ENCODE results near the gene MAPKAPK3. TPM values are rescaled to one million over a fixed set of nuclear protein-coding genes. Genes with fewer than 3 reads are reported as not detected.

The MAPKAPK3 gene
- total and polyA plus RNA-seq, 2 of the 8 experiments (the other 6 are each of a cell fraction or from before 2014, with no cell fraction given): 65.4 to 99.8 TPM

- Histone ChIP-seq H3K27me3 (replicated peaks in 1 of 4; ENCODE audit: control insufficient read depth in 3 of 4, extremely low read depth in 1 of 4, insufficient read depth in 3 of 4, low read length in 3 of 4) (peaks cover 8 to 23% (median 18%) of the 10 kb centered on the region in 4 experiments; a peak in 6 of 7 replicates), H2BK12ac (ENCODE audit: low read depth, low read length) (no peak overlapping the region), H3K56ac (replicated peaks; ENCODE audit: insufficient read length, low read depth, low read length) (no peak overlapping the region), H2AK5ac (ENCODE audit: low read depth, low read length) (no peak overlapping the region), H3K23me2 (ENCODE audit: low read depth, low read length) (peaks cover 4% of the 10 kb centered on the region; the same call in 1 of the 2 replicates), H3K4me3 (ENCODE audit: extremely low read depth in 1 of 4, insufficient read depth in 2 of 4, low read depth in 3 of 4, low read length in 4 of 4) (no peak overlapping the region), H3K4me2 (ENCODE audit: insufficient read depth in 1 of 2, low read depth in 2 of 2, low read length in 2 of 2) (no peak overlapping the region), H3K36me3 (ENCODE audit: control insufficient read depth in 2 of 4, insufficient read depth in 4 of 4, low read length in 3 of 4) (no peaks in the 10 kb centered on the region), H3K4ac (replicated peaks; ENCODE audit: insufficient read length, low read depth, low read length) (no peak overlapping the region), H4K5ac (ENCODE audit: insufficient read length, low read depth, low read length) (no peak overlapping the region), H3K14ac (ENCODE audit: insufficient read length) (no peak overlapping the region), H4K8ac (ENCODE audit: extremely low read depth, insufficient read depth, low read length) (peak overlapping the region; percentile 41; the same call in 1 of the 2 replicates), H3K23ac (ENCODE audit: insufficient read length) (no peak overlapping the region), H2AFZ (ENCODE audit: low read length) (no peak overlapping the region), H3K9me3 (ENCODE audit: insufficient read depth in 2 of 2, low read depth in 1 of 2, low read length in 1 of 2) (no peaks in the 10 kb centered on the region), H3K9ac (replicated peaks in 1 of 4; ENCODE audit: extremely low read depth in 1 of 4, low read depth in 3 of 4, low read length in 3 of 4) (no peak overlapping the region), H2BK120ac (replicated peaks; ENCODE audit: low read depth, low read length) (no peak overlapping the region), H2BK20ac (ENCODE audit: low read length) (no peak overlapping the region), H3K79me1 (ENCODE audit: low read depth, low read length) (no peaks in the 10 kb centered on the region), H3K27ac (ENCODE audit: low read depth, low read length) (no peak overlapping the region), H3K4me1 (replicated peaks in 1 of 4; ENCODE audit: control insufficient read depth in 3 of 4, insufficient read depth in 4 of 4, low read length in 3 of 4) (peaks cover 0 to 9% (median 4%) of the 10 kb centered on the region in 4 experiments; a peak in 5 of 7 replicates), H3K79me2 (ENCODE audit: control insufficient read depth in 1 of 2, insufficient read depth in 2 of 2, low read length in 2 of 2) (no peaks in the 10 kb centered on the region), H2BK5ac (ENCODE audit: low read depth, low read length) (no peak overlapping the region), H3K18ac (ENCODE audit: extremely low read depth, low read length) (no peak overlapping the region), H4K91ac (replicated peaks; ENCODE audit: insufficient read length, low read length) (no peak overlapping the region), H4K20me1 (replicated peaks in 1 of 2; ENCODE audit: control insufficient read depth in 1 of 2, insufficient read depth in 2 of 2, low read length in 2 of 2) (peaks cover 0 to 11% of the 10 kb centered on the region in 2 experiments), H2BK15ac (ENCODE audit: low read length) (no peak overlapping the region)
- CTCF ChIA-PET (ENCODE audit: partially characterized antibody): interaction anchor here (0.6 to 50.4 kb wide), 5 partner anchors 17 to 782 kb away, joined by 3 to 1262 read pairs (median 233); partner anchors contain the start of genes C3orf18, DOCK3 and HEMK1
- FAIRE-seq (no peak), DNase-seq (ENCODE audit: low read depth in 1 of 2, low spot score in 2 of 2) (no peak)
- POLR2A ChIA-PET (ENCODE audit: partially characterized antibody): interaction anchor here (1.3 to 2.0 kb wide), 3 partner anchors 9 to 14 kb away, joined by 3 to 6 read pairs (median 4); partner anchors contain the start of gene MAPKAPK3
- 94% methylated on average over 29 of the region's 29 CpGs; no CpG with 5 or more reads in 1 of the 2 experiments for whole genome bisulfite sequencing, 2 experiments (ENCODE audit: extremely low coverage in 1 of 2, insufficient coverage in 1 of 2, insufficient read length in 1 of 2, insufficient replicate concordance in 2 of 2, low coverage in 1 of 2, low lambda C conversion rate in 2 of 2, missing lambda C conversion rate in 1 of 2)
- no peak for TF ChIP-seq BCL11A (IDR thresholded peaks at IDR 0.05; ENCODE audit: low read depth in 2 of 2, low read length in 2 of 2)
- no peak for TF ChIP-seq POU5F1 (IDR thresholded peaks at IDR 0.05; ENCODE audit: low read depth, low read length)
- no peak for TF ChIP-seq SAP30 (IDR thresholded peaks at IDR 0.05; ENCODE audit: insufficient read depth, insufficient replicate concordance, low read length)
- no peak for TF ChIP-seq SUZ12 (IDR thresholded peaks at IDR 0.05; ENCODE audit: low read length)
Observed at GRCh38 chr3:50607271-50608091, 9.5 kb upstream of the MAPKAPK3 start.
